SK-N-SH treated with all-trans-retinoic acid at 6 μM for 48 hours (cell line): ENCODE results near the gene TNK2.

Source experiments
- ATAC-seq: fragments of 200-7000 bp; cut with Tn5 transposase; 3 replicates; pipeline ENCODE4 v1.9.1; 2020; ENCODE audit warnings: mild to moderate bottlenecking, moderate library complexity
- ARNTL ChIP-seq: fragments of 450-650 bp; formaldehyde crosslinking; IDR thresholded peaks from 2 replicates; pipeline ENCODE4 v1.5.0; 2020; ENCODE audit warnings: low read depth, mild to moderate bottlenecking, moderate library complexity, borderline replicate concordance
- BACH2 ChIP-seq: fragments of 250-450 bp; sonication (Bioruptor Pico); IDR thresholded peaks from 2 replicates; pipeline ENCODE4 v1.9.0; 2021; ENCODE audit warnings: mild to moderate bottlenecking, borderline replicate concordance
- ESRRG ChIP-seq: fragments of 250-450 bp; sonication (Bioruptor Pico); IDR thresholded peaks from 2 replicates; pipeline ENCODE4 v1.6.1; 2021; ENCODE audit warnings: mild to moderate bottlenecking
- GLIS3 ChIP-seq: fragments of 250-450 bp; sonication (Bioruptor Pico); IDR thresholded peaks from 2 replicates; pipeline ENCODE4 v1.5.0; 2020; ENCODE audit warnings: mild to moderate bottlenecking, moderate library complexity
- ISL1 ChIP-seq: fragments of 250-450 bp; sonication (Bioruptor Pico); IDR thresholded peaks from 2 replicates; pipeline ENCODE4 v2.1.2; 2022; ENCODE audit warnings: mild to moderate bottlenecking, moderate library complexity
- OSR1 ChIP-seq: fragments of 250-450 bp; sonication (Bioruptor Pico); IDR thresholded peaks from 2 replicates; pipeline ENCODE4 v1.8.0; 2022; ENCODE audit warnings: moderate library complexity, mild to moderate bottlenecking, inconsistent platforms
- TCF4 ChIP-seq: fragments of 250-450 bp; sonication (Bioruptor Pico); IDR thresholded peaks from 2 replicates; pipeline ENCODE4 v1.8.0; 2021; ENCODE audit warnings: mild to moderate bottlenecking, moderate library complexity, borderline replicate concordance
- ZC3H10 ChIP-seq: fragments of 250-450 bp; sonication (Bioruptor Pico); IDR thresholded peaks from 2 replicates; pipeline ENCODE4 v1.5.1; 2021; ENCODE audit warnings: mild to moderate bottlenecking, moderate library complexity
- ZFP3 ChIP-seq: fragments of 250-450 bp; sonication (Bioruptor Pico); IDR thresholded peaks from 2 replicates; pipeline ENCODE4 v1.5.0; 2020; ENCODE audit warnings: mild to moderate bottlenecking, moderate library complexity
- ZNF565 ChIP-seq: fragments of 450-650 bp; formaldehyde crosslinking; conservative IDR thresholded peaks from 2 replicates; pipeline ENCODE4 v1.5.0; 2020; ENCODE audit warnings: low read depth, mild to moderate bottlenecking, moderate library complexity
- ZNF70 ChIP-seq: fragments of 450-650 bp; formaldehyde crosslinking; IDR thresholded peaks from 2 replicates; pipeline ENCODE4 v1.5.0; 2020; ENCODE audit warnings: mild to moderate bottlenecking, moderate library complexity
- ZNF8 ChIP-seq: fragments of 450-650 bp; formaldehyde crosslinking; IDR thresholded peaks from 2 replicates; pipeline ENCODE4 v1.5.0; 2020; ENCODE audit warnings: mild to moderate bottlenecking, moderate library complexity
- TF ChIP-seq, protein P1 (sequence below): fragments of 250-450 bp; sonication (Bioruptor Pico); IDR thresholded peaks from 2 replicates; pipeline ENCODE4 v1.8.0; 2021; ENCODE audit warnings: low read depth, mild to moderate bottlenecking, moderate library complexity, borderline replicate concordance
- TF ChIP-seq, protein P2 (sequence below): fragments of 250-450 bp; sonication (Bioruptor Pico); IDR thresholded peaks from 2 replicates; pipeline ENCODE4 v1.5.1; 2021; ENCODE audit warnings: mild to moderate bottlenecking, moderate library complexity
- TF ChIP-seq, protein P3 (sequence below): fragments of 250-450 bp; sonication (Bioruptor Pico); IDR thresholded peaks from 2 replicates; pipeline ENCODE4 v1.5.0; 2020; ENCODE audit warnings: mild to moderate bottlenecking, moderate library complexity

Gene TNK2

DNA sequence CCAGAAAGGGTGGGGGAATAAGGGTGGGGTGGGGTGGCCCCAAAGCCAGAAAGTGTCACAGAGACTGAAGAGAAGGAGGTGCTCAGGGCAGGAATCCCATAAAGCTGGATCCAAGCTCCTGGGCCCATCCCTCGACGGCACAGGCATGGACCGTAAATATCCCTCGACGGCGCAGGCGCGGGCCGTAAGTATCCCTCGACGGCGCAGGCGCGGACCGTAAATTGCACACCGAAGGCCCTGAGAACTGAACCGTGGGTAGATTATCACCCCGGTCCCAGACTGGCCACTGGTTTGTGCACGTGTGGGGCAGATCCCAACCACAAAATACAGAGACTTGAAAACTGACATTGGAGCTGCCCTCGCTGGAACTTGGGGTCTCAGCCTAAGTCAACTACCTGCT, 55.3 kb downstream of the TNK2 start:
- no peak for ATAC-seq

DNA sequence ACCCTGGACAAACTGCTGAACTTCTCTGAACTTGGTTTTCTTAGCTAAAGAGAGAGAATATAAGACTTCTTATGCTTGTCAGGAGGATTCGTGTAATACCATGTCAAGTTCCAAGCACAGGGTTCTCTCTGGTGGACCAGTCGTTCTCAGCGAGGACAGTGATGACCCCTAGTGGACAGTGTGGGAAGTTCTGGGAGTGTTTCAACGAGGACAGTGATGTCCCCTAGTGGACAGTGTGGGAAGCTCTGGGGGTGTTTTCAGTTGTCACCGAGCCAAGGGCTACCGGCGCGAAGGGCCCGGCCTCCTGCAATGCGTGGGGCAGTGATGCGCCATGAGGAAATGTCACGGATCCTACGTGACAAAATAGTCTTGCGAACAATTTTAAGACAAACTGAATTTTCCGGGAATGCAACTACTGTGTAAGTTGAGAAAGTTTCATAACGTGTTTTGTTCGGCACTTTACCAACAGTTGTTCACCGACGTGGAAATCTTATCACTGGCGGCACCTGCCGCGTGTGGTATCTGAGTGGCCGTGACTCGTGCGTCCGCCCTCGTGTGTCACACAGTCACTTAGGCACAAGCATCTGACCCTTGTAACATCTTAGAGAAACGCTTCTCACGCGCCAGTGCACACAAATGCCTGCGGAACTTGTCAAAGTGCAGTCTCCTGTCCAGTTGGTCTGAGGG, 57.4 kb downstream of the TNK2 start:
- peak; percentile 93 for ATAC-seq
- TF ChIP-seq ZNF8 (CRISPR knock-in tag) (peak; percentile 65), ARNTL (CRISPR knock-in tag) (no peak), ZFP3 (CRISPR knock-in tag) (no peak), ESRRG (CRISPR knock-in tag) (no peak), GLIS3 (CRISPR knock-in tag) (no peak)
- TF ChIP-seq, protein P1, sequence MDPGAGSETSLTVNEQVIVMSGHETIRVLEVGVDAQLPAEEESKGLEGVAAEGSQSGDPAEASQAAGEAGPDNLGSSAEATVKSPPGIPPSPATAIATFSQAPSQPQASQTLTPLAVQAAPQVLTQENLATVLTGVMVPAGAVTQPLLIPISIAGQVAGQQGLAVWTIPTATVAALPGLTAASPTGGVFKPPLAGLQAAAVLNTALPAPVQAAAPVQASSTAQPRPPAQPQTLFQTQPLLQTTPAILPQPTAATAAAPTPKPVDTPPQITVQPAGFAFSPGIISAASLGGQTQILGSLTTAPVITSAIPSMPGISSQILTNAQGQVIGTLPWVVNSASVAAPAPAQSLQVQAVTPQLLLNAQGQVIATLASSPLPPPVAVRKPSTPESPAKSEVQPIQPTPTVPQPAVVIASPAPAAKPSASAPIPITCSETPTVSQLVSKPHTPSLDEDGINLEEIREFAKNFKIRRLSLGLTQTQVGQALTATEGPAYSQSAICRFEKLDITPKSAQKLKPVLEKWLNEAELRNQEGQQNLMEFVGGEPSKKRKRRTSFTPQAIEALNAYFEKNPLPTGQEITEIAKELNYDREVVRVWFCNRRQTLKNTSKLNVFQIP: no peak

More for the DNA sequence above, 55.3 kb downstream of the TNK2 start:
- TF ChIP-seq ZNF70 (no peak), ZC3H10 (CRISPR knock-in tag) (no peak), OSR1 (CRISPR knock-in tag) (no peak), TCF4 (CRISPR knock-in tag) (no peak), ESRRG (CRISPR knock-in tag) (no peak)
- TF ChIP-seq, protein P1: no peak
- TF ChIP-seq, protein P2, sequence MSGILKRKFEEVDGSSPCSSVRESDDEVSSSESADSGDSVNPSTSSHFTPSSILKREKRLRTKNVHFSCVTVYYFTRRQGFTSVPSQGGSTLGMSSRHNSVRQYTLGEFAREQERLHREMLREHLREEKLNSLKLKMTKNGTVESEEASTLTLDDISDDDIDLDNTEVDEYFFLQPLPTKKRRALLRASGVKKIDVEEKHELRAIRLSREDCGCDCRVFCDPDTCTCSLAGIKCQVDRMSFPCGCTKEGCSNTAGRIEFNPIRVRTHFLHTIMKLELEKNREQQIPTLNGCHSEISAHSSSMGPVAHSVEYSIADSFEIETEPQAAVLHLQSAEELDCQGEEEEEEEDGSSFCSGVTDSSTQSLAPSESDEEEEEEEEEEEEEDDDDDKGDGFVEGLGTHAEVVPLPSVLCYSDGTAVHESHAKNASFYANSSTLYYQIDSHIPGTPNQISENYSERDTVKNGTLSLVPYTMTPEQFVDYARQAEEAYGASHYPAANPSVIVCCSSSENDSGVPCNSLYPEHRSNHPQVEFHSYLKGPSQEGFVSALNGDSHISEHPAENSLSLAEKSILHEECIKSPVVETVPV (CRISPR knock-in tag): no peak
- TF ChIP-seq, protein P3, sequence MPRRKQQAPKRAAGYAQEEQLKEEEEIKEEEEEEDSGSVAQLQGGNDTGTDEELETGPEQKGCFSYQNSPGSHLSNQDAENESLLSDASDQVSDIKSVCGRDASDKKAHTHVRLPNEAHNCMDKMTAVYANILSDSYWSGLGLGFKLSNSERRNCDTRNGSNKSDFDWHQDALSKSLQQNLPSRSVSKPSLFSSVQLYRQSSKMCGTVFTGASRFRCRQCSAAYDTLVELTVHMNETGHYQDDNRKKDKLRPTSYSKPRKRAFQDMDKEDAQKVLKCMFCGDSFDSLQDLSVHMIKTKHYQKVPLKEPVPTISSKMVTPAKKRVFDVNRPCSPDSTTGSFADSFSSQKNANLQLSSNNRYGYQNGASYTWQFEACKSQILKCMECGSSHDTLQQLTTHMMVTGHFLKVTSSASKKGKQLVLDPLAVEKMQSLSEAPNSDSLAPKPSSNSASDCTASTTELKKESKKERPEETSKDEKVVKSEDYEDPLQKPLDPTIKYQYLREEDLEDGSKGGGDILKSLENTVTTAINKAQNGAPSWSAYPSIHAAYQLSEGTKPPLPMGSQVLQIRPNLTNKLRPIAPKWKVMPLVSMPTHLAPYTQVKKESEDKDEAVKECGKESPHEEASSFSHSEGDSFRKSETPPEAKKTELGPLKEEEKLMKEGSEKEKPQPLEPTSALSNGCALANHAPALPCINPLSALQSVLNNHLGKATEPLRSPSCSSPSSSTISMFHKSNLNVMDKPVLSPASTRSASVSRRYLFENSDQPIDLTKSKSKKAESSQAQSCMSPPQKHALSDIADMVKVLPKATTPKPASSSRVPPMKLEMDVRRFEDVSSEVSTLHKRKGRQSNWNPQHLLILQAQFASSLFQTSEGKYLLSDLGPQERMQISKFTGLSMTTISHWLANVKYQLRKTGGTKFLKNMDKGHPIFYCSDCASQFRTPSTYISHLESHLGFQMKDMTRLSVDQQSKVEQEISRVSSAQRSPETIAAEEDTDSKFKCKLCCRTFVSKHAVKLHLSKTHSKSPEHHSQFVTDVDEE (CRISPR knock-in tag): no peak

DNA sequence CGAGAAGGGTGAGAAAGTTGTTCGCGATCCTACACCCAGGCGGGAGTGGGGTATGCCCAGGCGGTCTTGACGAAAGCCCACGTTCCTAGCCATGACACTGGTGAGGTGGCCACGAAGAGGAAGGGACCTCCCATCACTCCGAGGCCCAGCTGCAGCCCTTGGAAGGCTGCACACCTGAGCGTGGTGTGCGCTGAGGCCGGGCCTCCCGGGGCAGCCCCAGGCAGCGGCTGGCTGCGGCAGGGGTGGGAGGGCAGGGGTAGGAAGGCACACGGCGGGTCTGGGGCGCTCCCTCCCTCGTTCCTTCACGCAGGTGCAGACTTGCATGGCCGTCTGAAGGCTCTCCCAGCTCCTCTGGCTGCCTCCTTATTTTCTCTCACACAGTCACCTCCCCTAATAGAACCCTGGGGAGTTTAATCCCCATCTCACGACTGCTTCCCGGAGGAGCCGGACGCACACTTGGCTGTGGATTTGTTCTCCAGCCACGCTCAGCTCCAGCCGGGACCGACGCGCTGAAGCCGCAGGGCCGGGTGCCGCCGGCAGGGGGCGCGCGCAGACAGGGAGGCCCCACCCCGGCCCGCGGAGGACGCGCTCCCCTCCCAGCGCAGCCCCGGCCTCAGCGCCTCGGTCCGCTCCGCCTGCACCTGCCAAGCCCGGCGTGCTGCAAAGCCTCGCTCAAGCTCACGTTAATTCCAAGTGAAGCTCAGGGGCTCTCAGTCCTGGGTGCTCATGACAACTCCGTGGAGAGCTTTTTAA, 58.9 kb downstream of the TNK2 start:
- no peak for ATAC-seq
- TF ChIP-seq ZC3H10 (CRISPR knock-in tag) (no peak), ZNF565 (CRISPR knock-in tag) (no peak)
- TF ChIP-seq, all 23 proteins: peak for 0

DNA sequence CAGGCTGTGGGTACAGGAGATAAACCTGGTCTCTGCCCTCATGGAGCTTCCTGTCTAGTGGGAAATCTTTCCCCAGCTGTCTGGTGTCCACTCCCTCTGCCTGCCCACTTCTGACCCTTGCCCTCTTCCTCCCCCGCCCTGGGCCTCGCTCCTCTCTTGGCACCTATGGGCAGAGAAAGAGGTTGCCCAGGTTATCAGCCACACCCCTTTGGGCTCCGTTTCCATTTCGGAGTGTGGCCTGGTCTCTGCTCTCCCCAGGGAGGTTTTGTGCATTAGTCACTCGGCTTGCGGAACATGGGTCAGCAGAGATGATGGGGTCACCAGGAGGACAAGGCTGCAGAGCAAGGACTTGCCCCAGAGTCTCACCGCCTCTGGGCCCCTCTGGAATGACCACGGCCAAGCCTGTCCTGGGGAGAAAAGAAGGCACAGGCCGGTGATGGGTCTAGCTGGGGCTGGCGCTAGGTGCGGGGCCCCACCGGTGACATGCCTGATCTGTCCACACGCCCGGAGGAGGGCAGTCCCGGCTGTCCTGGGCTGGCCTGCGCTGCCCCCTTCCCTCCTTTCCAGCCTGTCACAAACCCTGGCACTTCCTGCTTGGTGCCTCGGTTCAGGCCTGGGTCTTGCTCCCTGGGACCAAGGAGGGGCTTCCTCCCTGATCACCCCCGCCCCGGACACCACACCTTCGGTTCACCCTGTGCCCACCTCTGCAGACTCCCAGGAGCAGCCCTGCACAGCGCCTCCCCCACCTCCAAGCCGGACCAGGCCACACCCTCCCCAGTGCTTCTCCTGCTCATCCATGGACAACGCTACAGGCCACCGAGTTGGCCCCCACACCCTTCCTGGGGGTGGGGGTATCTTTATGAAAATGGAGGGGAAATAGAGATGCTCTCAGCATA, 61.0 kb downstream of the TNK2 start:
- TF ChIP-seq ZFP3 (CRISPR knock-in tag): no peak
- TF ChIP-seq BACH2 (CRISPR knock-in tag): no peak
- TF ChIP-seq ESRRG (CRISPR knock-in tag): no peak
- no peak for TF ChIP-seq ISL1 (CRISPR knock-in tag)
- TF ChIP-seq, protein P2 (CRISPR knock-in tag): no peak
- TF ChIP-seq TCF4 (CRISPR knock-in tag): no peak
- no peak for TF ChIP-seq ZNF8 (CRISPR knock-in tag)
- peak; percentile 28; the same call in 2 of the 3 replicates for ATAC-seq
